GM19397 (cell line): ENCODE results near the gene CCL18.
"Not testable (repeated sequence)": the region's sequence is repeated elsewhere in the genome, so short reads cannot be mapped to it uniquely, and the experiment has no call there.

Experiments used
- ATAC-seq: cut with Tn5 transposase; IDR thresholded peaks from one replicate; pipeline ENCODE4 v1.9.1; 2021; ENCODE audit warnings: mild to moderate bottlenecking, moderate library complexity; ENCODE audit not compliant: unreplicated experiment

CCL18 gene, protein sequence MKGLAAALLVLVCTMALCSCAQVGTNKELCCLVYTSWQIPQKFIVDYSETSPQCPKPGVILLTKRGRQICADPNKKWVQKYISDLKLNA

DNA sequence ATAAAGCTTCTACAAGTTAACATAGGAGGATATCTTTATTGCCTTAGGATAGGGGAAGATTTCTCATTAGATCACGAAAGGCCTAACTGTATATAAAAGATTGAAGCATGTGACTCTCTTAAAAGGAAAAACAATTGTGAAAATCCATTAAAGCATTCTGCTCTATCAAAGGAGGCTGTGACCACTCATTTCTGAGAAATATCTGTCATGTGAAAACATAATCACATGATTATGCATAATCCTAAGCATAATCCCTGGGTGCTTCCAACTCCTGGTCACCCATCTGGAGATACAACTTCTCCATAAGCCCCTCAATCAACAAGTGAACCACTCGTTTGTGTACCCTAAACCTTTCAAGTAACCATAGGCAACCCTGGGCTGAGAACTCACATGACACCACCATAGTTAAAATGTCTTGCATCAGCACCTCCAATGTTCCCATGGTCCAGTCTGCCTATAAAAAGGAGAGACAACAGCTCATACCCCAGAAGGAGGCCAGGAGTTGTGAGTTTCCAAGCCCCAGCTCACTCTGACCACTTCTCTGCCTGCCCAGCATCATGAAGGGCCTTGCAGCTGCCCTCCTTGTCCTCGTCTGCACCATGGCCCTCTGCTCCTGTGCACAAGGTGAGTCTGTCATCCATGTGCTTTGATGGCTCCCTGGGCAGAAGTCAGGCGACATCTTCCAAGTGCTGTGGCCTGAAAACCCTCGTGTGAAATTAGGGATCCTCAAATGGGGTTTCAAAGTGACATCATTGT is at the start of gene CCL18:
Gene CCL18 (plus strand): TSS at position 487 of the 756 bp plus-strand sequence. CDS start 71 bp downstream, at position 558.
- no peak for ATAC-seq

DNA sequence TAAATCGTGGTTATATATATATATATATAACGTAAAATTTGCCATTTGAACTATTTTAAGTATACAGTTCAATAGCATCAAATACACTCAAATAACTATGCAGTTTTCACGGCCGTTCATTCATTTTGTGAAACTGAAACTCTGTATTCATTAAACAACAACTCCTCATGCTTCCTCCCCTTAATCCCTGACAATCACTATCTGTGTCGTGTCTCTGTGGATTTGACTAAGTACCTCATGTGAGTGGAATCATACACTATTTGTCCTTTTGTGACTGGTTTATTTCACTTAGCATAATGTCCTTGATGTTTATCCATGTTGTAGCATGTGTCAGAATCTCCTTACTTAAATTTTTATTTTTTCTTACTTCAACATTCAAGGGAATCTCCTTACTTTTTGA is 49.1 kb upstream of the CCL18 start:
- no peak for ATAC-seq

DNA sequence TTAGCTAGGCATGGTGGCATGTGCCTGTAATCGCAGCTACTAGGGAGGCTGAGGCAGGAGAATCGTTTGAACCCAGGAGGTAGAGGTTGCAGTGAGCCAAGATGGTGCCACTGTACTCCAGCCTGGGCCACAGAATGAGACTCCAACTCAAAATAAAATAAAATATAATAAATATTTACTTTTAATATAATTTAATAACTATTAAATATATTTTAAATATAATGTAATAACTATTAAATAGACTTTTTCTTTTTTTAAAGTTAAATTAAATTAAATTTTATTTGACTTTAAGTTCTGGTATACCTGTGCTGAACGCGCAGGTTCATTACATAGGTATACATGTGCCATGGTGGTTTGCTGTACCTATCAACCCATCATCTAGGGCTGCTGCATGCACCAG is 48.2 kb upstream of the CCL18 start:
- ATAC-seq, result not testable (repeated sequence)

DNA sequence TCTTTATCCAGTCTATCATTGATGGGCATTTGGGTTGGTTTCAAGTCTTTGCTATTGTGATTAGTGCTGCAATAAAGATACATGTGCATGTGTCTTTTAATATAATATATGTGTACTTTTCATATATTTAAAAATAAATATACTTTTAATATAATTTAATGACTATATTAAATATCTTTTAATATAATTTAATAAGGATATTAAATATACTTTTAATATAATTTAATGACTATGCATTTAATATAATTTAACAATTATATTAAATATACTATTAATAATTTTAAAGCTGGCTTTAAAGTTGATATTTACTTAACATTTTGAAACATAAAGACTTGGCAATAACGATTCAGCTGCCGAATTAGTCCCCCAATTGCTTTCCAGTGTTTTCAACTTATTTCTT is 47.5 kb upstream of the CCL18 start:
- ATAC-seq, result no peak

DNA sequence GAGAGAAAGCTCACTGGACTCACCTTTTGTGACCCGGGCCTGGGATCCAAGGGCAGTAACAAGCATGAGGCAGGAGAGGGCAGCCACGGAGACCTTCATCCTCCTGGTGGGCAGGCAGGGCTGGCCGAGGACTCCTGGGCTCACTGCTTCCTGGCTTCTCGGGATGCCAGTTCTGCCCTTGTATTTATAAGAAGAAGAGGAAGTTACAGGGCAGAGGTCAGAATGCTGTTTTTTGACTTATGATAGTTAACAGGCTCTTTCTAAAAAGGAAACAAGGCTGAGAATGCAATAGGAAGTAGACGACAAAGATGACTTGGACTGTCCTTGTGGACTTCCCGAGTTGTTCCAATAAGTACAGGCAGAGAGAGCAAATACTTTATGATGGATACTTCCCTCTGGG is 46.3 kb upstream of the CCL18 start, which contains the start of gene CCL23:
Gene CCL23 (minus strand): TSS at position 174 of the 400 bp plus-strand sequence. CDS start 75 bp downstream, at position 99.
- ATAC-seq, result no peak

DNA sequence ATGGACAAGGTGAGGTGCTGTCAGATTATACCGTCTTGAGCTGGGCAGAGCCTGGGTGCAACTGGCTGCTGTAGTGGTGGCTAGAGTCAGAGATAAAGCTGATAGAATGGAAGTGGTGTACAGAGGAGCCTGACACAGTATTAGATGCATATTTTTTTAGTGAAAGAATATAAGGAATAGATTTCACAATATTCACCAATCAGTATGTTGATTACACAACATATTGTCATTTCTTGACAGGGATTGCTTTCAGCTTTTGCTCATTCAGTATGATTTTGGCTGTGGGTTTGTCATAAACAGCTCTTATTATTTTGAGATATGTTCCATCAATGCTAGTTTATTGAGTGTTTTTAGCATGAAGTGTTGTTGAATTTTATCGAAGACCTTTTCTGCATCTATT is 44.6 kb upstream of the CCL18 start:
- no peak for ATAC-seq

DNA sequence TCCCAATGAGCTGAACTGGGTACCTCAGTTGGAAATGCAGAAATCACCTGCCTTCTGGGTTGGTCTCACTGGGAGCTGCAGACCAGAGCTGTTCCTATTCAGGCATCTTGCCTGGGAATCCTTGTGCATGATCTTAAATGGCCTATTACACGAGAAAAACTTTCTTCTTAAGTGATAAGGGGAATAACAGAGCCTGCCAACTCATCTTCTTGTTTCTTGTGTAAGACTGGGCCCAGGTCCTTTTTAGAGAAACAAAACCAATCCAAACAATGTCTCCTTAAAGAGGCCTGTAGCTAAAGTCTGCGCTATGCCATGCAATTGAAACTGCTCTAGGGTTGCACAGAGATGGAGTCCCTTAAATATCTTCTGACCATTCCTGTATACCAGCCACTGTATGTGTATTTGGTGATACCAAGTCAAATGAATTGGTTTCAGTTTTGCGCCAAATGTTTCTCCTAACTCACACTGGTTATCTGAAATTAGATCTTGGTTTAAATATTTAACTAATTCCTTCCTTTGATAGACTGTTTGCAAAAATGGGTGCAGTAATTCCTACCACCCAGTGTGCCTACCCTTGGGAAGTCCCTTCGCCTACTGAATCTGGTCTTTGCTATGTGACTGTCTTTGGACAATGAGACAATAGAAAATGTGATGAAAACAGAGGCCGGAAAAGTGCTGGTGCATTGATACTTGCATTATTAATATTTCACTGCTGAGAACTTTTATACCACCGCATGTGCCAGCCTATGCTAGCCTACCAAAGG is 39.8 kb upstream of the CCL18 start:
- ATAC-seq, result no peak

DNA sequence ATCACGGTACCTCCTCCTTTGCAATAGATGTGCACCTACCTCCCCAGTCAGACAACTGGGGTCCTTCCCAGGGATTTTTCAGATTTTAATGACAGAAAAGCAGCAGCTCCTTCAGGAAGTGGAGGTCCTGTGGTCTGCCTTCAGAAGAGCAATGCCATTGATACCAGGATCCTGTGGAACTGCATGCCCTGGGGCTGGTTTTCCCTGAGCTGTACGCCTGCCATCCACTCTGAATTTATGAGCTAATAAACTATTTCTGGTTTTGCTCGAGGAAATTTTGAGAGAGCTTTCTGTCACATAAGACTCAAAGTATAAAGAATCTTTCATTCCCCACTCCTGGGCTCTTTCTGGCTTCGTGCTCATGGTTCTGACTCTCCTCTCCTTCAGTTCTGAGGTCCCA is 36.3 kb upstream of the CCL18 start:
- no peak for ATAC-seq

DNA sequence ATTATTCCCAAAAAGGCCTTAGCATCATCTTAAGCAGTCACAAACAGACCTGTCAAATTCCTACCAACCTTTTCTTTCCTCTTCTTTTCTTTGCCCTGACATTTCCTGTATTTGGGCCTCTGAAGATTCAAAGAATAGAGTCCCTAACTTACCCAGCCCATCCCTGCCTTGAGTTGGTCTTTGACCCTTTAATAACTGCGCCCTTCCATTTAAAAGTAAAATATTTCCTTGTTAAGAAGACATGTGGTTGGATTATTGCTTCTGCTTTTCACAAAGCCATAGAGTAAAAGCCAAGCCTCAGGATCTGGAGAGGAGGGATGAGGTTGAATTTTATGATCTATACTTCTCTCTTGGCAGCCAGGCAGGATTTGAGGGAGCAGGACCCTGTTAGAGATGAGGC is 33.1 kb upstream of the CCL18 start:
- ATAC-seq, result no peak

DNA sequence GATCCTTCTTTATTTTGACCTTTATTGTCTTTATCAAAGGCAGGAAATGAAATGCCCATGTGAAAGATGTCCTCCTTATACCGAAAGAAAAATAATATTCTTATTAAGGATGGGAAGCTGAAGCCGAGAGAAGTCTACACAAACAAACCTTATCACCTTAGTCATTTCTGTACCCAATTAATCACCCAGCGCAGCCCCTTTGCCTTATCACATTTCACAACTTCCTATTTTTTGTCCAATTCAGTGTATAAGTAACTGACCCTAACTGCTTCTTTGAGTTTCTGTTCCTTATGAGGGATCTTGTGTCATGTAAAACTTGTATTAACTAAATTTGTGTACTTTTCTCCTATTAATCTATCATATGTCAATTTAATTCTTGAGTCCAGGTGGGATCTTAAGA is 29.9 kb upstream of the CCL18 start:
- no peak for ATAC-seq

DNA sequence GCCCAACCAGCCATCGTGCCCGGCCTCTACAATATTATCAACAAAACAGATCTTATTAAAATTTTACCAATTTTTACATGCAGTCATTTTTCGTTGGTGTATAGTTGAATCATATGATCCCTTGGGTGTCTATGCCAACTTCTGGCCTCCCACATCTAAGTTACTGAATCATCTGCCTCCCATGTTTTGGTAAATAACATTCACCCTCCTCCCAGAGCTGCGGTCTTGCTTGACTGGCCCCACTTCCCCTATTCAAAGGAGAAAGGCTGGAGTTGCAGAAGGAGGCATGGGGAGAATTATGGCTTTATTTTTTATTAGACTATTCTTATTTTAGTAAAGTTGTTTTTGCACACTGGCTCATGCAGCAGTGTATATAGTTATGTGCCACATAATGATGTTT is 27.8 kb upstream of the CCL18 start:
- ATAC-seq, result no peak

DNA sequence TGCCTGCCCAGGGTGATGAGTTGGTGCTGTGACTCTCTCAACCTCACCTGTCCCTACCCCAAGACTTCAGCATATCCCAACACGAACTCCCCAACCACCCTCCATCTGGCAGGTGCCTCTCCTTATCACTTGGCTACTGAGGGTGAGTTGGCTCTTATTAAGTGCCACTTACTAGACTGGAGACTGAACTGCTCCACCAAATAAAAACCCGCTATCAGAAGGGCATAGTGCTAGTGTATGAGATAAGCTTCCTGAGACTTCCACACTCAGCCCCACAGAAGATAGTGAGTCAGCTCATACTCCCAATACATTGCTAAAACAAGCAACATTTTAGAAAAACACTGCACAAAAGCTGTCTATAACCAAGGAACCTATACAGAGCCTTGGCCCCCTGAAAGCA is 16.0 kb upstream of the CCL18 start:
- no peak for ATAC-seq

DNA sequence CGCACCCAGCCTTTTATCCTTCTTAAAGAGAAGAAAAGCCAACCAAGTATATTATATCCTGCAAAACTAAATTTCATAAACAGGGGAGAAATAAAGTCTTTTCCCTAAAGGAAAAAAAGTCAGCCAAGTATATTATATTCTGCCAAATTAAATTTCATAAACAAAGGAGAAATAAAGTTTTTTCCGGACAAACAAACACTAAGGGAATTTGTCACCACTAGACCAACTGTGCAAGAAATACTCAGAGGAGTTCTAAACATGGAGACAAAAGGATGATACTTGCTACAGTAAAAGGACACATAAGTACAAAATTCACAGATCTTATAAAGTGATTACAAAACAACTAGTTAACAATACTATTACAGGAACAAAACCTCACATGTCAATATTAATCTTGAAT is 14.4 kb upstream of the CCL18 start:
- ATAC-seq, result no peak

DNA sequence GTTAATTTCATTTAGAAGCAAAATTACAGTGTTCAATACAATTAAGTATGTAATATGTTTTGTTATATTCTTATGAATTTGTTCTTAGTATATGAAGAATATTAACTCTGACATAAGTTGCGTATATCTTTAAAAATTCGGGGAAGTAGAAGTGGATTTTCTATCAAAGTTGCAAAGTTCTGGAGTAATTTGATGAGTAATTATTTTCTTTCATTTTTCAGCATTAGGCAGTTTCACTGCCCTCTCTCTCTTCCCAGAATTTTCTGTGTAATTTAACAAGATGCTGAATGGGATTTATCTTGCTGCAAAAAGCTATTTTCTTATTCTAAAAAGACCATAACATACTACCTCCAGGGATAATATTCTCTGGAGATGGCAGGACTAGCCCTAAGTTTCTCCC is 8.9 kb upstream of the CCL18 start:
- ATAC-seq, result no peak

DNA sequence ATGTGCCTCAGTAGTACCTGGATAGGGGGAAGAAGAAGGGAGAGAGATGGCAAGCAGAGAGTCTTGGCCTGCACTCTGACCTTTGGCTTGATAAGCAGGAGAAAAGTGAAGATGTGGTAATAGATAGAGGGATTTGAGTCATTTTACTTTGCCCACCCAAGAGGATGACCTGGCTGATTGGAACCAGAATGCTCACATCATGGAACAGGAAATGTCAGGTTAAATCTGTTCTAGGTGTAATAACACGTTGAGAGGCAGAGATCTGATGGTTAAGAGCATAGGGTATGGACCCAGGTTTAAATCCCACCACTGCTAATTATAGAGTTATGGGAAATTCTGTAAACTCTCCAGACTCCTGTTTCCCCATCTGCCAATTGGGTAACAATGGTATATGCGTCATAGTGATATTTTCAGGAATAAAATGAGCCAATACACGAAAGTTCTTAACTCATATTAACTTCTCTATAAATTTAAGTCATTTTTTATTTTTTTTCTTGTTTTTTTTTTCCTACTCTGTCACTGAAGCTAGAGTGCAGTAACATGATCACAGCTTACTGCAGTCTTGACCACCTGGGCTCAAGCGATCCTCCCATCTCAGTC is 8.1 kb upstream of the CCL18 start:
- no peak for ATAC-seq

DNA sequence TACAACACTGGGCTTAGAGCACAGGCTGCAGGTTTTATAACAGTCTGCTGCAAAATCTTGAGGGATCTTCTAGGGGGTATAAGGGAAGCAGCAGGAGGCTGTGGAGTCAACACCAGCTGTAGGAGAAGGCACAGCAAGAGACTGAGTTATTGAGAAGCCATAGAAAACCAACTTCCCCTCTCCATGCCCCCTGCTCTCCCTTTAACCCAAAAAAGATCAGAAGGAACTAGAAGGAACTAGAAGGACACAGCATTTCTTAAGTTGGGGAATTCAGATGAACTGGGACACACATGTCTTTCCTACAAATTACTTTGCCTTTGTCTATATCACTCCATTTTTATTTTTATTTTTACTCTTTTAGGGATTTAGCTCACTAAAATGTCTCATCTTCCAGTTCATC is 6.2 kb upstream of the CCL18 start:
- ATAC-seq, result no peak

DNA sequence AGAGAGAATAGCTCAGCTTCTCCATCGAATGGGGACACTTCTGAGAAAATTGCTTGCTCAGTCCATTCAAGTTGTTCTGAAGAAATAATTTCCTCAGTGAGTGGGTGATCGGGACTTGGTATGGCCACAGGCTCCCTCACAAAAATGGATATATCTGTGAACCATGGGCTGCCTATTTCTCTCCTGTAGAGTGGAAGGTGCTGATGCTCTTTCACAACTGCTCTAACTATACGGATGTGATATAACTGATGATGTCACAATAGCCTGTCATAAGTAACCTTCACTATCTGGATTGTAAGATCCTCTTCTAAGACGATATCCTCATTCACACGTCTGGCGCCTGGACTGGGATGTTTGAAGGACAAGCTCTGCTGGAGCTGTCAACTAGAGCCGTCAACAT is 4.7 kb upstream of the CCL18 start:
- ATAC-seq, result no peak

DNA sequence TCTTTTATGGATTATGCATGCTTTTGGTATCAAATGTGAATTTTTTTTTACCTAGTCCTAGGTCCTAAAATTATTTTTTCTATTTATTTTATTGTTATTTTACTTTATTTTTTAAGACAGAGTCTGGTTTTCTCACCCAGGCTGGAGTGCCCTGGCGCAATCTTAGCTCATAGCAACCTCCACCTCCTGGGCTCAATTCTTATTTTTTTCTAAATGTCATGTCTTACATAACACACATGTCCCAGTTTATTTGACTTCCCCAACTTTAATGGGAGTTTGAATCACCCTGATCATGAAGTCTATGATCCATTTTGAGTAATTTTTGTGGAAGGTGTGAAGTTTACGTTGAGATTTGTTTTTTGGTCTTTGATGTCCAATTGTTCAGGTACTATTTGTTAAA is 3.3 kb upstream of the CCL18 start:
- no peak for ATAC-seq

DNA sequence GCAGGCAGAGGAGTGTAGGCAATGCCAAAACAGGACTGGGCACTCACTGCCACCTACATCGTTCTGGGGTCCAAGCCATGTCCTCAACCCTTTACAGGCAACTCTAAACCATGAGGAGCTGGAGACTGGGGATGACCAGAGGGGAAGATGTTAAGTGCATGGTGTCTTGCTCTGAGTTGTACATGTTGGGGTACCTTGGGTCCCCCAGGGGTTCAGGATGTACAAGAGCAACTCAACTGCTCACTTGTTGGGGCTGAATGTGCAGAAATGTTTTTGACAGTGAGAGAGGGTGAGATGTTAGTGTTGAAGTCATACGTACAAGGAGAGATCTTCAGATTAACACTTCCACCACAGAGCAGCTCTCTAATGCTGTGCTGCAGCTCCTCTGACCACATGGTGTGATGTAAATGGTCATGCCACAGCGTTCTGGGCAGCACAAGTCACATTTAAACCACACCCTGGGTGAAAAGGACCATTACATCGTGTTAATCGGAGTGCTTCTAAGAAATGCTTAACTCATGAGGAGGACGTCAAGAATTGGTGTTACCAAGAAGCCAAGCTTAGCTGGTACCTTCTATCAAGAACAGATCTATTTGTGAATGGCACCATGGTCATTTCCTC is 2.4 kb downstream of the CCL18 start:
- no peak for ATAC-seq

DNA sequence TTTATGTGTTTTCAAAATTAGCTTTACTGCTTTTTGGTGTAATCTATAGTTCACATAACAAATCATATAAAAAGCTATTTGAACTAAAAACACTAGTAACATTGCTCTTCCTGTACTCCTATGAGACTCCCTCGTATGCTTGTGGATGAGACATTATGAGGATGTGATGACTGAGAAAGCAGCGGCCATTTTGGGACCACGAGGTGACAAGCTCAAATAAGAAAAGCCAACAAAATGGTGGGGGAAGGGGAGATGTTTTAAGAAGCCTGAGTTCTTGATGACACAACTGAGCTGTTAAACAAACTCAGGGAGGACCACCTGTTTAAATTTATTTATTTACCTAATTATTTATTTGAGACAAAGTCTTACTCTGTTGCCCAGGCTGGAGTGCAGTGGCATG is 4.5 kb downstream of the CCL18 start:
- no peak for ATAC-seq

DNA sequence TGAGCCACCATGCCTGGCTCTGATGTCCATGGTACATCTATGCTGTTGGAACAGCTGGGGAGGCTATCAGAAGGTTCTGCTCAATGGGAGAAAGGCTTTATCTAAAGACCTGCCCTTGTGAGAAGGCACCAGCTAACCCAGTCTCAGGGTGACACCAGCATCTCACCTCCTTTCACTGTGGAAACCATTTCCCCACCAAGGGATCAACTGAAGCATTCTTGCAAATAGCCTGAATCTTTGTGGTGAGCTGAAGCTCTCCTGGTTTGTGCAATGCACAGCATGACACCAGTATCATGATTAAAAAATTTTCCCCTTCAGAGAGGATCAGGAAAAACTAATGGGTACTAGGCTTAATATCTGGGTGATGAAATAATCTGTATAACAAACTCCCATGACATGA is 5.1 kb downstream of the CCL18 start:
- no peak for ATAC-seq
